Mononuclear cell (primary cell): ENCODE measurements around the gene POU1F1. TPM values are rescaled to one million over a fixed set of nuclear protein-coding genes. Genes with fewer than 3 reads are reported as not detected.
"Not testable (repeated sequence)": the region's sequence is repeated elsewhere in the genome, so short reads cannot be mapped to it uniquely, and the experiment has no call there.

Source experiments
- H3K27me3 ChIP-seq: 2 replicates; pipeline ENCODE4 v1.6.0; 2011; ENCODE audit warnings: low read length, control low read depth; ENCODE audit not compliant: insufficient read depth
- H3K4me1 ChIP-seq: 2 replicates; pipeline ENCODE4 v1.5.1; 2011; ENCODE audit warnings: mild to moderate bottlenecking, low read length, control low read depth; ENCODE audit not compliant: insufficient read depth
- H3K4me3 ChIP-seq: 2 replicates; pipeline ENCODE4 v1.5.1; 2011; ENCODE audit warnings: mild to moderate bottlenecking, low read length, moderate library complexity
- H3K9me3 ChIP-seq: 2 replicates; pipeline ENCODE4 v1.5.1; 2011; ENCODE audit warnings: low read depth, mild to moderate bottlenecking, control low read depth, low read length
- total RNA-seq: library from RNA; depleted of rRNA; stranded (reverse); fragments of >200 nt; gene quantifications from one replicate; pipeline ENCODE4 v1.2.3, GENCODE V29; 2012

Gene POU1F1
- total RNA-seq, 1 donor: not detected

- peaks cover 8% of the 10 kb centered on the region for H3K4me1 ChIP-seq
- H3K4me3 ChIP-seq: no peak overlapping the region
- no peaks in the 10 kb centered on the region for H3K9me3 ChIP-seq
- no peaks in the 10 kb centered on the region for H3K27me3 ChIP-seq
Observed at GRCh38 chr3:87270908-87271700, 5.3 kb downstream of the POU1F1 start.

- Histone ChIP-seq H3K4me1 (peaks cover 8% of the 10 kb centered on the region), H3K27me3 (no peaks in the 10 kb centered on the region), H3K9me3 (no peaks in the 10 kb centered on the region), H3K4me3 (no peak overlapping the region)
Observed at GRCh38 chr3:87269723-87270122, 6.7 kb downstream of the POU1F1 start.

GRCh38 chr3:87268646-87269211 lies 7.7 kb downstream of the POU1F1 start:
- Histone ChIP-seq H3K9me3 (no peaks in the 10 kb centered on the region), H3K4me3 (no peak overlapping the region), H3K4me1 (peaks cover 8% of the 10 kb centered on the region), H3K27me3 (no peaks in the 10 kb centered on the region)

- Histone ChIP-seq H3K9me3 (no peaks in the 10 kb centered on the region), H3K4me3 (no peak overlapping the region), H3K4me1 (peaks cover 8% of the 10 kb centered on the region), H3K27me3 (no peaks in the 10 kb centered on the region)
Observed at GRCh38 chr3:87267953-87268645, 8.3 kb downstream of the POU1F1 start.

- Histone ChIP-seq H3K4me1 (no peaks in the 10 kb centered on the region), H3K9me3 (no peaks in the 10 kb centered on the region), H3K27me3 (no peaks in the 10 kb centered on the region), H3K4me3 (no peak overlapping the region)
Observed at GRCh38 chr3:87261925-87262324, 14.5 kb downstream of the POU1F1 start.

GRCh38 chr3:87260270-87260669 lies 16.1 kb downstream of the POU1F1 start:
- Histone ChIP-seq H3K9me3 (no peaks in the 10 kb centered on the region), H3K4me1 (no peaks in the 10 kb centered on the region), H3K27me3 (no peaks in the 10 kb centered on the region), H3K4me3 (no peak overlapping the region)

- Histone ChIP-seq H3K27me3 (no peaks in the 10 kb centered on the region), H3K4me1 (no peaks in the 10 kb centered on the region), H3K4me3 (no peak overlapping the region), H3K9me3 (no peaks in the 10 kb centered on the region)
Observed at GRCh38 chr3:87250009-87250408, 26.4 kb downstream of the POU1F1 start.

GRCh38 chr3:87248831-87249230 lies 27.6 kb downstream of the POU1F1 start:
- Histone ChIP-seq H3K27me3 (no peaks in the 10 kb centered on the region), H3K4me3 (no peak overlapping the region), H3K4me1 (no peaks in the 10 kb centered on the region), H3K9me3 (no peaks in the 10 kb centered on the region)

- not testable (repeated sequence) for H3K27me3 ChIP-seq, H3K4me1 ChIP-seq
Observed at GRCh38 chr3:87248231-87248630, 28.2 kb downstream of the POU1F1 start.

GRCh38 chr3:87247430-87247773 lies 29.0 kb downstream of the POU1F1 start:
- Histone ChIP-seq H3K9me3 (no peaks in the 10 kb centered on the region), H3K27me3 (no peaks in the 10 kb centered on the region), H3K4me1 (no peaks in the 10 kb centered on the region), H3K4me3 (no peak overlapping the region)

More at GRCh38 chr3:87248231-87248630, 28.2 kb downstream of the POU1F1 start:
- not testable (repeated sequence) for H3K4me3 ChIP-seq, H3K9me3 ChIP-seq

- Histone ChIP-seq H3K4me1 (no peaks in the 10 kb centered on the region), H3K4me3 (no peak overlapping the region), H3K9me3 (no peaks in the 10 kb centered on the region), H3K27me3 (no peaks in the 10 kb centered on the region)
Observed at GRCh38 chr3:87246662-87247429, 29.5 kb downstream of the POU1F1 start.

GRCh38 chr3:87236093-87236492 lies 40.3 kb downstream of the POU1F1 start:
- Histone ChIP-seq H3K27me3 (no peaks in the 10 kb centered on the region), H3K4me3 (no peak overlapping the region), H3K9me3 (no peaks in the 10 kb centered on the region)

GRCh38 chr3:87233805-87234204 lies 42.6 kb downstream of the POU1F1 start:
- Histone ChIP-seq H3K4me1 (no peaks in the 10 kb centered on the region), H3K27me3 (no peaks in the 10 kb centered on the region), H3K9me3 (no peaks in the 10 kb centered on the region), H3K4me3 (no peak overlapping the region)

More at GRCh38 chr3:87236093-87236492, 40.3 kb downstream of the POU1F1 start:
- H3K4me1 ChIP-seq: no peaks in the 10 kb centered on the region

GRCh38 chr3:87229113-87229512 lies 47.3 kb downstream of the POU1F1 start:
- Histone ChIP-seq H3K4me1 (peaks cover 10% of the 10 kb centered on the region), H3K4me3 (no peak overlapping the region), H3K27me3 (peaks cover 3% of the 10 kb centered on the region), H3K9me3 (no peaks in the 10 kb centered on the region)

GRCh38 chr3:87228316-87228715 lies 48.1 kb downstream of the POU1F1 start:
- no peak overlapping the region for H3K4me3 ChIP-seq
- peaks cover 10% of the 10 kb centered on the region for H3K4me1 ChIP-seq
- H3K9me3 ChIP-seq: no peaks in the 10 kb centered on the region
- H3K27me3 ChIP-seq: peaks cover 3% of the 10 kb centered on the region
